Mucosa of gallbladder (tissue), 1 donor: ENCODE results near the gene CD1D. TPM values are rescaled to one million over a fixed set of nuclear protein-coding genes. Genes with fewer than 3 reads are reported as not detected.
"Not testable (repeated sequence)": the region's sequence is repeated elsewhere in the genome, so short reads cannot be mapped to it uniquely, and the experiment has no call there.

Experiments
- DNase-seq: peaks from one replicate; pipeline ENCODE4 v3.0.0-alpha.2; 2020; ENCODE audit warnings: low spot score
- total RNA-seq: library from RNA; stranded (reverse); gene quantifications from one replicate; pipeline ENCODE4 v1.2.1, GENCODE V29; 2021
- donor health status: DM: no; HTN: no; CAD: no.

CD1D gene
- total RNA-seq, 1 donor from 2014 or later, result 7.2 TPM

GRCh38 chr1:158176399-158176798 is 4.3 kb upstream of the CD1D start:
- DNase-seq, result no peak

- DNase-seq, result not testable (repeated sequence)
These were observed 3.6 kb upstream of the CD1D start for GRCh38 chr1:158176849-158177699.

- peak; percentile 92 for DNase-seq
These were observed 2.8 kb upstream of the CD1D start for GRCh38 chr1:158177700-158178450.

- no peak for DNase-seq
These were observed 1.2 kb upstream of the CD1D start for GRCh38 chr1:158179301-158180041.

GRCh38 chr1:158181577-158181922 is 855 bp downstream of the CD1D start:
- DNase-seq, result no peak

GRCh38 chr1:158185770-158186169 is 5.1 kb downstream of the CD1D start:
- DNase-seq, result peak; percentile 62

GRCh38 chr1:158186180-158186579 is 5.5 kb downstream of the CD1D start:
- DNase-seq, result no peak

- DNase-seq, result no peak
These were observed 7.9 kb downstream of the CD1D start for GRCh38 chr1:158188611-158189010.

- no peak for DNase-seq
These were observed 8.9 kb downstream of the CD1D start for GRCh38 chr1:158189624-158190023.

GRCh38 chr1:158191299-158191698 is 10.6 kb downstream of the CD1D start:
- DNase-seq, result no peak

GRCh38 chr1:158196461-158196860 is 15.8 kb downstream of the CD1D start:
- no peak for DNase-seq

- DNase-seq, result peak; percentile 42
These were observed 19.2 kb downstream of the CD1D start for GRCh38 chr1:158199849-158200248.

GRCh38 chr1:158200527-158200926 is 19.8 kb downstream of the CD1D start:
- DNase-seq, result no peak

GRCh38 chr1:158203693-158204457 is 23.2 kb downstream of the CD1D start:
- peak; percentile 39 for DNase-seq

- no peak for DNase-seq
These were observed 23.7 kb downstream of the CD1D start for GRCh38 chr1:158204458-158204827.

GRCh38 chr1:158208586-158209116 is 28.0 kb downstream of the CD1D start:
- DNase-seq, result no peak

GRCh38 chr1:158212320-158212719 is 31.6 kb downstream of the CD1D start:
- DNase-seq, result no peak

- DNase-seq, result not testable (repeated sequence)
These were observed 42.8 kb downstream of the CD1D start for GRCh38 chr1:158223445-158223844.

GRCh38 chr1:158227904-158228623 is 47.4 kb downstream of the CD1D start:
- no peak for DNase-seq
